Stimulated activated CD8-positive, alpha-beta memory T cell treated with anti-CD3 and anti-CD28 coated beads, Interleukin-12 subunit alpha, Interleukin-12 subunit beta, amount 100 ng/mL, for 1 hour (primary cell): ENCODE results near the gene IKBIP.
A peak's percentile ranks its signal among the peaks of the same experiment; 100 is the strongest.
"Not testable (repeated sequence)": the region's sequence is repeated elsewhere in the genome, so short reads cannot be mapped to it uniquely, and the experiment has no call there.

Experiments used
- DNase-seq: peaks from one replicate; pipeline ENCODE4 v3.0.0-alpha.2; 2020; ENCODE audit warnings: low read depth

Gene IKBIP, protein sequence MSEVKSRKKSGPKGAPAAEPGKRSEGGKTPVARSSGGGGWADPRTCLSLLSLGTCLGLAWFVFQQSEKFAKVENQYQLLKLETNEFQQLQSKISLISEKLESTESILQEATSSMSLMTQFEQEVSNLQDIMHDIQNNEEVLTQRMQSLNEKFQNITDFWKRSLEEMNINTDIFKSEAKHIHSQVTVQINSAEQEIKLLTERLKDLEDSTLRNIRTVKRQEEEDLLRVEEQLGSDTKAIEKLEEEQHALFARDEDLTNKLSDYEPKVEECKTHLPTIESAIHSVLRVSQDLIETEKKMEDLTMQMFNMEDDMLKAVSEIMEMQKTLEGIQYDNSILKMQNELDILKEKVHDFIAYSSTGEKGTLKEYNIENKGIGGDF

DNA sequence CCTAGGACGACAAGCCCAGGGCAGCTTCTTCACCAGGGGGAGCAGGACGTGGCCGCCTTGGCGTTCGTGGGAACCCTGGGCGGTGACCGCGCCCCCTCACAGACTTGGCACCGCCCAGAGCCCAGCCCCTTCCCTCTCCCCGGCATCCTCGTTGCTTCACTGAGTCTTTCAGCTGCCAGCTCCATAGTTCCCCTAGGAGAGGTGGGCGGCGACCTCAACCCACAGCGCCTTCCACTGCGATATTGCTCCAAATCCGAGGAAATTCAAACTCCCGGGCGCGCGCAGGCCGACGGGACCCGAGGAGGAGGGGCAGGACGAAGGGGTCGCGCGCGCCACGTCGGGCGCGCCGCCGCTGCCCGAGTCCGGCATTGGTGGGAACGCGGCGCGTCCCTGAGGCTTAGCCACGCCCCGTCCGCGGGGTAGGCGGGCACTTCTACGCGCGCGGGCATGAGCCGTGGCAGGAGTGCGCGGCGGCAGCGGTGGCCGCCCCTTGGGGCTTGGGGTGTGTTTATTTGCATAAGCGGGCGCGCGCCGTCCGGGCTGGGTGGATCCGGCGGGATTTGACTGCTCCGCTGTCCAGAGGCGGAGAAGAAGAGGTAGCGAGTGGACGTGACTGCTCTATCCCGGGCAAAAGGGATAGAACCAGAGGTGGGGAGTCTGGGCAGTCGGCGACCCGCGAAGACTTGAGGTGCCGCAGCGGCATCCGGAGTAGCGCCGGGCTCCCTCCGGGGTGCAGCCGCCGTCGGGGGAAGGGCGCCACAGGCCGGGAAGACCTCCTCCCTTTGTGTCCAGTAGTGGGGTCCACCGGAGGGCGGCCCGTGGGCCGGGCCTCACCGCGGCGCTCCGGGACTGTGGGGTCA lies at the start of gene IKBIP, which contains the start of gene APAF1:
Gene IKBIP, minus strand, starts transcription at position 77 of the 860 bp plus-strand sequence. CDS start 87 bp downstream, outside the sequence.
Gene APAF1, plus strand, starts transcription at position 579 of the 860 bp plus-strand sequence. CDS start 3,070 bp downstream, outside the sequence.
- peak; percentile 91 for DNase-seq

DNA sequence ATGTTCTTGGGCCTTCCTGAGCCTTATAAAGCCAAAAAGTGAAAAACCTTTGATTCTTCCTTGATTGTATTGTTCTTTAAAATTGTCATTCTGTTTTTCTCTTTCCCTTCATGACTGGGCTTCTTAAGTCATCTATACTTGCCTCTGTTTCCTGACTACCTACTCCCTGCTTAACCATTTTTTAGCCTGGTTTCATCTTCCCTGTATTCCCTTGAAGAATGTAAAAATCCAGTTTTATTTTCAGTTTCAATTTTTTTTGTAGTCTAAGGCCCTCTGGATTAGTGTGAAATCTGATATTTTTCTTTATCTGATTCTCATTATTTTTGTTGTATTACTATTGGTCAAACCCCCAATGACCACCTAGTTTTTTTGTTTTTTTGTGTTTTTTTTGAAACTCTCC lies 46.8 kb upstream of the IKBIP start:
- no peak for DNase-seq

- DNase-seq: no peak
Observed at GRCh38 chr12:98686603-98687002, 42.0 kb upstream of the IKBIP start.

GRCh38 chr12:98684199-98684598 lies 39.6 kb upstream of the IKBIP start:
- DNase-seq: no peak

DNA sequence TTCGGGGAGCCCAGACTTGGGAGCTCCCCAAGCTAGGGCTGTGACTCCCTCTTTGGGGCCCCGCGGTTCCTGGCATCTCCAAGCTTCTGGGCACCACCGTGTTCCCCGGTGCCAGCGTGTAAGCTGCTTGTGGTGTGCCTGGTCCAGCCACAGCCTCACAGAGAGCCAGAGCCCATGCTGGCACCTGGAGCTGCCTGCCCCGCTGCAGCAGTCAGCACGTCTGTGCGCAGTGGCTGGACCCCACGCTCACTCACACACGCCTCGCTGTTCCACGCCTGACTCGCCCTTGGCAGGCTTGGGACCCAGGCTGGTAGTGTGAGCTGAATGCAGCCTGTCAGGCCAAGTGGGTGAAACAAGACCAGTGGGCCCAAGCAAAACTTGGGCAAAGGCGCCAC lies 35.0 kb upstream of the IKBIP start:
- DNase-seq: no peak

GRCh38 chr12:98678946-98679610 lies 34.5 kb upstream of the IKBIP start:
- no peak for DNase-seq

DNA sequence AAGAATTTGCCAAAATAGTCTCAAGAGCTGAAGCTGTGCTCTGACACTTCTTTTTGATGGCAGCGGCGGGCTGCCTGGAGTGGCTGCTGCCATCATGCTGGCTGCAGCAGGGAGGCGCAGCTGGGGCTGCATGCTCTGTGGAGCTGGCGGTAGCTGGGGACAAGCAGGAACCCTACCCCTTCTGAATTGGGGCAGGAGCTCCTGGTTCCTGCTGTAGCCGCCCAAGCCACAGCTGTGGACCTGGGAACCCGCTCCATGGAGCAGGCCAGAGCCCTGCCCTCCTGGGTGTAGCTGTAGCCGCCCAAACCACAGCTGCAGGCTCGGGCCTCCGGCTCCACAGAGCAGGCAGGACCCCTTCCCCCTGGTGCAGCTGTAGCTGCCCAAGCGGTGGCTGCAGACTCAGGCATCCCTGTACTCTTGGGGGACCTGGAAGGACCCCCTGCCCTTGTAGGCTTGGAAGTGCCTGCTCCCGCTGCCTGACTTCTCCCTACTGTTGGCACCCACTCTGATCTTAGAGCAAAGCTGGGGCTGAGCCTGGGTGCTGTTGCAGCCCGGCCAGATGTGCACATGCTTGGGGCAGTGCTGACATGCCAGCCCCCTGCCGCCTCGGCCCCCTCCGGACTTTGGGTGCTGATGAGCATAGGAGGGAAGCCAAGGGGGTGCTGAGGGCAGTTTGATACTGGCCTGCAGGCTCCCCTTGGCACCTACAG lies 33.8 kb upstream of the IKBIP start:
- DNase-seq: no peak

DNA sequence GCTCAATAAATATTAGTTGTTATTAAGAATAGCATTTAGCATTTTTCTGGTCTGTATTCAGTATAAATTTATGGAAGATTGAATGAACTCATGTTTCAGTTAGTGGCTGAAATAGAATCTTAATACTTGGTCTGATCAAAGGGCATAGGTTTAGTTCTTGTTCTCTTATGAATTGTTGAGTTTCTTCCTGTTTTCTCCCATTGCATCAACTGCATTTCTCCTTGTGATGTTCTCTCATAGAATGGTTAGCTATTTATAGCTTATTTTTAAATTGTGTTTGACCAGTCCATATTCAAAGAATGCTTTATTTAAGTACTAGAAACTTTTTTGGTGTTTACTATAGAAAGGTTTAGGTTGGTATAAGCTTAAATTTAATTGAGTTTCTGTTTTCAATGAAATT lies 30.3 kb upstream of the IKBIP start:
- no peak for DNase-seq

GRCh38 chr12:98671459-98671858 lies 26.9 kb upstream of the IKBIP start:
- no peak for DNase-seq

- no peak for DNase-seq
Observed at GRCh38 chr12:98669751-98670150, 25.2 kb upstream of the IKBIP start.

DNA sequence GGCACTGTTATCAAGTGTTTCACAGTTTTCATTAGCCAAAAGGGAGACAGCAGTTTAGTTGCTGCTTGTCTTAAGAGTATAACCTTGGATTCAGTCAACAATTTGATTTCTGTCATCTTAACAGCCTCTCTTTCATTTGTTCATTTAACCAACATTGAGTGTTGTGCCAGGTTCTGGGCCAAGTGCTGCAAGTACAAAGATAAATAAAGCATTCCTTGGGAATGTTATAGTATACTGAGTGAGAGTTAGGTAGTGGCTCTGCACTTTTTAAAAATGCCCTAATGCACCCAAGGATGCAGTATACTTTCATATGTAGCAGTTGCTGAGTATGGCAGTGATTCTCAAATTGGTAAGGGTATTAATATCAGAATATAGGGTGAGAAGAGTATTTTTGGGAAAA lies 15.9 kb upstream of the IKBIP start:
- DNase-seq: no peak

GRCh38 chr12:98656289-98657101 lies 11.9 kb upstream of the IKBIP start:
- no peak for DNase-seq

DNA sequence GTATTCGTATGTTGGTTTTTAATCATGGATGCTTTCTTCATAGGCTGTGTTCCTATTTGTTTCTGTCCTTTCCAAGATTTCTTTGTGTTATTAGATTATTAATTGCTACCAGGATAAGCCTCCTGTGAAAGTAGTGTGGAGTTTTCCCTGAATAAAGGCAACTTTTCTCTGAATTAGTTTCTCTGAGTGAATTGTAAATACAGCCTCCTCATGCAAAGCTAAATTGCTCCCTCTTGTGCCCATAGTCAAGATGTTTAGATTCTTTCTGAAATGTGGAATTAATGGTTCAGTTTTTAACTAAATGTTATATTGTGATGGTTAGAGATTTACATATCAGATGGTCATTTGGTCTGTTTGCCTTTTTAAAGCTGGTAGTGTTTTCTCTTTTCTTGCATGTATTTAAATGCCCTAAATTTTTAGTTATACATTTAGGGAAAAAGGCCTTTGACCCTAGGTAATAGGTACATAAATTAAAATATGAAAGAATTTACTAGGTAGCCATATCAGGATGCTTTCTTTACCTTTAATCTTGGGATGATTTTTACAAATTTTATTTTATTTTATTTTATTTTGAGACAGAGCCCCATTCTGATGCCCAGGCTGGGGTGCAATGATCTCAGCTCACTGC lies 9.4 kb upstream of the IKBIP start:
- DNase-seq: no peak

GRCh38 chr12:98651328-98651727 lies 6.7 kb upstream of the IKBIP start:
- DNase-seq: no peak

- no peak for DNase-seq
Observed at GRCh38 chr12:98646294-98647090, 1.9 kb upstream of the IKBIP start.

GRCh38 chr12:98645572-98646067 lies 1.0 kb upstream of the IKBIP start:
- DNase-seq: no peak

- DNase-seq: no peak
Observed at GRCh38 chr12:98644433-98644711, 216 bp downstream of the IKBIP start.

- not testable (repeated sequence) for DNase-seq
Observed at GRCh38 chr12:98642801-98643200, 1.8 kb downstream of the IKBIP start.

DNA sequence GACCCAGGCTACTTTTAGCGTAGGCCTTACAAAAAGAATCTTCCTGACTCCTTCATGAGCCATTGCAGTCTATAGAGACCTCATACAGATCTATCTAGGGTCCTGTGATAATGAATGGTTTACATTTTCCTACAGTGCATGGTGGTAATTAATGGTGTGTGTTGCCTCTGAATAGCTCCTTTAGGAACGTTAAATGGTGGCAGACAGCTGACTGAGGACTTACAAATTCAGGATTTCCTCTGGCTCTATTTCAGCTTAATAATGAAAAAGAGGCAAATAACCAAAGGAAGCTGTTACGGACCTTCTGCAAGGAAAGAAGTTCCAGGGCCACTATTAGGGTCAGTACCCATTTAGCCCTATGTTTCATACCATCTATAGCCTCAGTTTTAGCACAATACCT lies 5.1 kb downstream of the IKBIP start:
- DNase-seq: no peak

- no peak for DNase-seq
Observed at GRCh38 chr12:98638009-98638408, 6.6 kb downstream of the IKBIP start.
